ENCODE measurements around the gene ACADVL.
A peak's percentile ranks its signal among the peaks of the same experiment; 100 is the strongest.

The ACADVL gene

GRCh38 chr17:7217113-7217987, 2.4 kb upstream of the ACADVL start:
- DNase-seq = no peak

- no peak for DNase-seq
These were observed 1.6 kb upstream of the ACADVL start for GRCh38 chr17:7218166-7218565.

GRCh38 chr17:7218758-7219157, 980 bp upstream of the ACADVL start:
- no peak for DNase-seq

GRCh38 chr17:7219229-7219811, 418 bp upstream of the ACADVL start:
- no peak for DNase-seq

- no peak for DNase-seq
These were observed 997 bp downstream of the ACADVL start for GRCh38 chr17:7220593-7221277.

GRCh38 chr17:7221278-7222092, 1.7 kb downstream of the ACADVL start:
- no peak for DNase-seq

GRCh38 chr17:7222093-7222971, 2.6 kb downstream of the ACADVL start:
- no peak for DNase-seq

GRCh38 chr17:7222972-7223292, 3.2 kb downstream of the ACADVL start:
- DNase-seq = no peak

- DNase-seq = no peak
These were observed 3.6 kb downstream of the ACADVL start for GRCh38 chr17:7223375-7223774.

- DNase-seq = no peak
These were observed 4.4 kb downstream of the ACADVL start for GRCh38 chr17:7224110-7224509.

GRCh38 chr17:7224661-7225111, 4.9 kb downstream of the ACADVL start:
- no peak for DNase-seq

GRCh38 chr17:7225711-7226331, 6.1 kb downstream of the ACADVL start:
- no peak for DNase-seq

GRCh38 chr17:7226721-7227710, 7.3 kb downstream of the ACADVL start:
- DNase-seq = no peak

GRCh38 chr17:7228920-7229319, 9.2 kb downstream of the ACADVL start:
- DNase-seq = no peak

GRCh38 chr17:7229504-7229903, 9.8 kb downstream of the ACADVL start:
- no peak for DNase-seq

GRCh38 chr17:7232114-7232513, 12.4 kb downstream of the ACADVL start:
- DNase-seq = no peak

GRCh38 chr17:7233701-7234082, 14.0 kb downstream of the ACADVL start:
- DNase-seq = no peak

- DNase-seq = peak; percentile 39
These were observed 14.6 kb downstream of the ACADVL start, which contains the start of gene DVL2 for GRCh38 chr17:7234083-7234951. DVL2 (minus strand) TSS chr17:7234517; CDS start chr17:7234262, 255 bp downstream.
